Lower leg skin (tissue), 3 donors: ENCODE results near the gene RBM47.

ENCODE experiments used
- CTCF ChIP-seq, 3 donors: fragments of 450-650 bp; IDR thresholded peaks; one replicate each; pipeline ENCODE4 v1.5.1; 2016; ENCODE audit warnings: antibody characterized with exemption in 3 of 3, mild to moderate bottlenecking in 3 of 3, moderate library complexity in 2 of 3
- POLR2A ChIP-seq, 2 donors: fragments of 450-650 bp; IDR thresholded peaks; one replicate each; pipeline ENCODE4 v1.6.1; 2016 to 2017; ENCODE audit warnings: antibody characterized with exemption in 2 of 2, mild to moderate bottlenecking in 1 of 2, moderate library complexity in 1 of 2

- no peak for TF ChIP-seq POLR2A (IDR thresholded peaks at IDR 0.05)
- no peak for TF ChIP-seq CTCF (IDR thresholded peaks at IDR 0.05)
Observed at GRCh38 chr4:40490481-40490880, 139.2 kb downstream of the RBM47 start.
